Skeletal muscle satellite cell (primary cell): ENCODE data around the gene HSD17B1.
A peak's percentile ranks its signal among the peaks of the same experiment; 100 is the strongest.

Experiments
- H3K27me3 ChIP-seq: 2 replicates; pipeline ENCODE4 v1.7.0; 2013; ENCODE audit warnings: low read length; ENCODE audit not compliant: control insufficient read depth, insufficient read depth
- H3K36me3 ChIP-seq: 2 replicates; pipeline ENCODE4 v1.7.0; 2013; ENCODE audit warnings: mild to moderate bottlenecking, control low read depth, low read length; ENCODE audit not compliant: insufficient read depth
- H3K4me1 ChIP-seq: 2 replicates; pipeline ENCODE4 v1.7.0; 2013; ENCODE audit warnings: low read length; ENCODE audit not compliant: control insufficient read depth, insufficient read depth
- H3K4me2 ChIP-seq: 2 replicates; pipeline ENCODE4 v1.7.0; 2013; ENCODE audit warnings: mild to moderate bottlenecking, low read length
- H3K4me3 ChIP-seq: 2 replicates; pipeline ENCODE4 v1.7.0; 2013; ENCODE audit warnings: low read length
- H3K9ac ChIP-seq: 2 replicates; pipeline ENCODE4 v1.7.0; 2013; ENCODE audit warnings: mild to moderate bottlenecking, low read depth, low read length, moderate library complexity
- H3K9me3 ChIP-seq: replicated peaks from 2 replicates; pipeline ENCODE4 v1.7.0; 2013; ENCODE audit warnings: mild to moderate bottlenecking, control low read depth, low read length

Gene HSD17B1

GRCh38 chr17:42518046-42518754 is 34.5 kb upstream of the HSD17B1 start:
- peaks cover 17% of the 10 kb centered on the region for H3K36me3 ChIP-seq
- H3K9ac ChIP-seq: peak overlapping the region; percentile 82
- H3K4me3 ChIP-seq: peak overlapping the region; percentile 9

GRCh38 chr17:42518755-42519545 is 33.8 kb upstream of the HSD17B1 start:
- peak overlapping the region; percentile 22 for H3K4me3 ChIP-seq
- peaks cover 14% of the 10 kb centered on the region for H3K36me3 ChIP-seq
- H3K4me2 ChIP-seq: peak overlapping the region; percentile 72
- no peaks in the 10 kb centered on the region for H3K27me3 ChIP-seq
- H3K4me1 ChIP-seq: peaks cover 58% of the 10 kb centered on the region
- H3K9me3 ChIP-seq: no peaks in the 10 kb centered on the region
- H3K9ac ChIP-seq: peak overlapping the region; percentile 82

More at GRCh38 chr17:42518046-42518754, 34.5 kb upstream of the HSD17B1 start:
- Histone ChIP-seq H3K9me3 (no peaks in the 10 kb centered on the region), H3K4me1 (peaks cover 58% of the 10 kb centered on the region), H3K4me2 (peak overlapping the region; percentile 72), H3K27me3 (no peaks in the 10 kb centered on the region)

GRCh38 chr17:42519546-42520491 is 32.9 kb upstream of the HSD17B1 start:
- Histone ChIP-seq H3K4me3 (peak overlapping the region; percentile 21), H3K9me3 (no peaks in the 10 kb centered on the region), H3K4me2 (peak overlapping the region; percentile 72), H3K4me1 (peaks cover 58% of the 10 kb centered on the region), H3K36me3 (peaks cover 8% of the 10 kb centered on the region), H3K27me3 (no peaks in the 10 kb centered on the region), H3K9ac (peak overlapping the region; percentile 82)

- Histone ChIP-seq H3K9me3 (no peaks in the 10 kb centered on the region), H3K36me3 (peaks cover 7% of the 10 kb centered on the region), H3K9ac (peak overlapping the region; percentile 82), H3K4me1 (peaks cover 64% of the 10 kb centered on the region), H3K4me2 (peak overlapping the region; percentile 51), H3K27me3 (no peaks in the 10 kb centered on the region), H3K4me3 (peak overlapping the region; percentile 11)
Observed at GRCh38 chr17:42520540-42520951, 32.2 kb upstream of the HSD17B1 start.

- Histone ChIP-seq H3K4me1 (peaks cover 65% of the 10 kb centered on the region), H3K4me3 (no peak overlapping the region), H3K9me3 (no peaks in the 10 kb centered on the region), H3K27me3 (no peaks in the 10 kb centered on the region), H3K36me3 (peaks cover 7% of the 10 kb centered on the region), H3K9ac (peak overlapping the region; percentile 82), H3K4me2 (peak overlapping the region; percentile 51)
Observed at GRCh38 chr17:42521036-42521435, 31.7 kb upstream of the HSD17B1 start.

GRCh38 chr17:42521666-42522262 is 31.0 kb upstream of the HSD17B1 start:
- peak overlapping the region; percentile 17 for H3K4me3 ChIP-seq
- H3K4me1 ChIP-seq: peaks cover 68% of the 10 kb centered on the region
- H3K36me3 ChIP-seq: peaks cover 7% of the 10 kb centered on the region
- no peaks in the 10 kb centered on the region for H3K27me3 ChIP-seq
- peak overlapping the region; percentile 42 for H3K4me2 ChIP-seq
- peak overlapping the region; percentile 82 for H3K9ac ChIP-seq
- H3K9me3 ChIP-seq: no peaks in the 10 kb centered on the region

- peak overlapping the region; percentile 82 for H3K9ac ChIP-seq
- peaks cover 68% of the 10 kb centered on the region for H3K4me1 ChIP-seq
Observed at GRCh38 chr17:42522263-42522790, 30.4 kb upstream of the HSD17B1 start.

GRCh38 chr17:42522798-42523278 is 29.9 kb upstream of the HSD17B1 start:
- no peak overlapping the region for H3K4me2 ChIP-seq
- no peaks in the 10 kb centered on the region for H3K9me3 ChIP-seq
- H3K4me3 ChIP-seq: no peak overlapping the region
- no peak overlapping the region for H3K9ac ChIP-seq
- no peaks in the 10 kb centered on the region for H3K27me3 ChIP-seq
- peaks cover 7% of the 10 kb centered on the region for H3K36me3 ChIP-seq
- H3K4me1 ChIP-seq: peaks cover 63% of the 10 kb centered on the region

More at GRCh38 chr17:42522263-42522790, 30.4 kb upstream of the HSD17B1 start:
- peak overlapping the region; percentile 42 for H3K4me2 ChIP-seq
- H3K36me3 ChIP-seq: peaks cover 7% of the 10 kb centered on the region
- no peaks in the 10 kb centered on the region for H3K27me3 ChIP-seq
- H3K9me3 ChIP-seq: no peaks in the 10 kb centered on the region
- no peak overlapping the region for H3K4me3 ChIP-seq

GRCh38 chr17:42525221-42525620 is 27.5 kb upstream of the HSD17B1 start:
- Histone ChIP-seq H3K4me1 (peaks cover 40% of the 10 kb centered on the region), H3K27me3 (no peaks in the 10 kb centered on the region), H3K9ac (no peak overlapping the region), H3K4me2 (no peak overlapping the region), H3K36me3 (peaks cover 7% of the 10 kb centered on the region), H3K4me3 (no peak overlapping the region), H3K9me3 (no peaks in the 10 kb centered on the region)

- H3K9ac ChIP-seq: no peak overlapping the region
- H3K36me3 ChIP-seq: peaks cover 7% of the 10 kb centered on the region
- H3K4me2 ChIP-seq: no peak overlapping the region
- H3K27me3 ChIP-seq: no peaks in the 10 kb centered on the region
- no peaks in the 10 kb centered on the region for H3K9me3 ChIP-seq
- peaks cover 32% of the 10 kb centered on the region for H3K4me1 ChIP-seq
- H3K4me3 ChIP-seq: no peak overlapping the region
Observed at GRCh38 chr17:42526031-42526444, 26.7 kb upstream of the HSD17B1 start.
